HepG2 (cell line): ENCODE data around the gene TF. TPM values are rescaled to one million over a fixed set of nuclear protein-coding genes. Genes with fewer than 3 reads are reported as not detected.
A peak's percentile ranks its signal among the peaks of the same experiment; 100 is the strongest.

Experiments used
- BCL3 ChIP-seq: sonication (generic); formaldehyde crosslinking; IDR thresholded peaks from 2 replicates; pipeline ENCODE4 v1.5.1; 2020; ENCODE audit warnings: mild to moderate bottlenecking, missing genetic modification reagents, moderate library complexity
- CENPX ChIP-seq: sonication (generic); formaldehyde crosslinking; IDR thresholded peaks from 2 replicates; pipeline ENCODE4 v1.9.0; 2021; ENCODE audit warnings: mild to moderate bottlenecking, missing genetic modification reagents, moderate library complexity
- CERS6 ChIP-seq: sonication (generic); formaldehyde crosslinking; IDR thresholded peaks from 2 replicates; pipeline ENCODE4 v1.5.0; 2020; ENCODE audit warnings: missing genetic modification reagents
- GATAD1 ChIP-seq: IDR thresholded peaks from 2 replicates; pipeline ENCODE4 v1.6.1; 2016; ENCODE audit warnings: missing genetic modification reagents, missing compliant biosample characterization
- GTF2F1 ChIP-seq: fragments of 150-350 bp; IDR thresholded peaks from 2 replicates; pipeline ENCODE4 v1.6.1; 2014; ENCODE audit warnings: low read length
- IRF2 ChIP-seq: IDR thresholded peaks from 2 replicates; pipeline ENCODE4 v1.6.1; 2018; ENCODE audit warnings: missing genetic modification reagents, missing compliant biosample characterization
- LCORL ChIP-seq, 2 experiments: fragments of 450-650 bp in 1 of 2; sonication (generic) in 1 of 2; formaldehyde crosslinking in 1 of 2; IDR thresholded peaks; 2 replicates each; pipeline versions ENCODE4 v1.5.0 to v1.6.1; 2017 to 2020; ENCODE audit warnings: antibody characterized with exemption in 1 of 2, missing genetic modification reagents in 1 of 2
- NR2C2 ChIP-seq: sonication (generic); formaldehyde crosslinking; IDR thresholded peaks from 2 replicates; pipeline ENCODE4 v1.4.0; 2020; ENCODE audit warnings: missing genetic modification reagents, mild to moderate bottlenecking, moderate library complexity, borderline replicate concordance
- PITX1 ChIP-seq: sonication (generic); formaldehyde crosslinking; IDR thresholded peaks from 2 replicates; pipeline ENCODE4 v1.5.1; 2020; ENCODE audit warnings: mild to moderate bottlenecking, missing genetic modification reagents
- RFXAP ChIP-seq: sonication (generic); formaldehyde crosslinking; IDR thresholded peaks from 2 replicates; pipeline ENCODE4 v1.4.0; 2020; ENCODE audit warnings: missing genetic modification reagents, borderline replicate concordance
- RXRB ChIP-seq: IDR thresholded peaks from 2 replicates; pipeline ENCODE4 v1.6.1; 2016; ENCODE audit warnings: borderline replicate concordance, missing genetic modification reagents, missing compliant biosample characterization
- SP4 ChIP-seq: sonication (generic); formaldehyde crosslinking; IDR thresholded peaks from 2 replicates; pipeline ENCODE4 v1.8.1; 2023; ENCODE audit warnings: mild to moderate bottlenecking, missing genetic modification reagents
- ZBTB39 ChIP-seq: sonication (generic); formaldehyde crosslinking; IDR thresholded peaks from 2 replicates; pipeline ENCODE4 v1.5.0; 2020; ENCODE audit warnings: missing genetic modification reagents
- ZBTB42 ChIP-seq: sonication (generic); formaldehyde crosslinking; IDR thresholded peaks from 2 replicates; pipeline ENCODE4 v1.5.0; 2020; ENCODE audit warnings: mild to moderate bottlenecking, missing genetic modification reagents
- ZFP37 ChIP-seq: sonication (generic); formaldehyde crosslinking; IDR thresholded peaks from 2 replicates; pipeline ENCODE4 v1.4.0; 2020; ENCODE audit warnings: missing genetic modification reagents, borderline replicate concordance
- ZMYM4 ChIP-seq: sonication (generic); formaldehyde crosslinking; IDR thresholded peaks from 2 replicates; pipeline ENCODE4 v1.8.1; 2023; ENCODE audit warnings: mild to moderate bottlenecking, missing genetic modification reagents
- ZNF234 ChIP-seq: sonication (generic); formaldehyde crosslinking; conservative IDR thresholded peaks from 2 replicates; pipeline ENCODE4 v1.5.1; 2020; ENCODE audit warnings: mild to moderate bottlenecking, missing genetic modification reagents
- ZNF263 ChIP-seq: sonication (generic); formaldehyde crosslinking; IDR thresholded peaks from 2 replicates; pipeline ENCODE4 v1.4.0; 2020; ENCODE audit warnings: missing genetic modification reagents
- ZNF362 ChIP-seq: sonication (generic); formaldehyde crosslinking; IDR thresholded peaks from 2 replicates; pipeline ENCODE4 v1.4.0; 2020; ENCODE audit warnings: missing genetic modification reagents, mild to moderate bottlenecking, borderline replicate concordance
- ZNF460 ChIP-seq: sonication (generic); formaldehyde crosslinking; IDR thresholded peaks from 2 replicates; pipeline ENCODE4 v1.5.1; 2020; ENCODE audit warnings: missing genetic modification reagents, mild to moderate bottlenecking, borderline replicate concordance
- ZNF468 ChIP-seq: sonication (generic); formaldehyde crosslinking; IDR thresholded peaks from 2 replicates; pipeline ENCODE4 v1.8.0; 2022; ENCODE audit warnings: mild to moderate bottlenecking, moderate library complexity, missing genetic modification reagents
- ZNF547 ChIP-seq: sonication (generic); formaldehyde crosslinking; IDR thresholded peaks from 2 replicates; pipeline ENCODE4 v1.5.1; 2020; ENCODE audit warnings: mild to moderate bottlenecking, missing genetic modification reagents
- ZNF644 ChIP-seq: IDR thresholded peaks from 2 replicates; pipeline ENCODE4 v1.6.1; 2016; ENCODE audit warnings: low read depth
- ZNF746 ChIP-seq: sonication (generic); formaldehyde crosslinking; IDR thresholded peaks from 2 replicates; pipeline ENCODE4 v1.8.0; 2022; ENCODE audit warnings: mild to moderate bottlenecking, missing genetic modification reagents
- ZNF816 ChIP-seq: sonication (generic); formaldehyde crosslinking; IDR thresholded peaks from 2 replicates; pipeline ENCODE4 v1.8.0; 2022; ENCODE audit warnings: missing genetic modification reagents, mild to moderate bottlenecking, borderline replicate concordance
- polyA plus RNA-seq, 8 experiments: library from polyadenylated mRNA; depleted of rRNA in 3 of 8; stranded (reverse) in 7 of 8; unstranded in 1 of 8; fragments of >200 nt; fragmentation: Illumina TruSeq in 4 of 8; extraction: Trizol in 4 of 8; gene quantifications; 2 replicates each; pipeline versions ENCODE4 v1.2.1 to v1.2.3, GENCODE V29; 2011 to 2016; ENCODE audit warnings: low read depth in 4 of 8, missing spikeins in 1 of 8, mixed read lengths in 1 of 8; ENCODE audit not compliant: insufficient read depth in 1 of 8
- total RNA-seq, 5 experiments: library from RNA; depleted of rRNA; stranded (reverse); fragments of >200 nt; fragmentation: Illumina TruSeq; extraction: Trizol; gene quantifications; 2 replicates each; pipeline ENCODE4 v1.2.3, GENCODE V29; 2016; ENCODE audit warnings: low read depth in 1 of 5

Gene TF
- total and polyA plus RNA-seq, 2 of the 13 experiments (the other 11 are each of a cell fraction or from before 2014, with no cell fraction given), result 10,074 to 11,821 TPM

- TF ChIP-seq ZBTB42 (CRISPR knock-in tag) (0 out of 2 replicates have a peak, but pooled peaks have one; percentile 35), ZNF547 (CRISPR knock-in tag) (0 out of 2 replicates have a peak, but pooled peaks have one; percentile 37), RFXAP (CRISPR knock-in tag) (peak; percentile 93), ZNF460 (CRISPR knock-in tag) (peak; percentile 10; the same call in 1 of the 2 replicates), GATAD1 (peak; percentile 63; the same call in 1 of the 2 replicates), BCL3 (CRISPR knock-in tag) (peak; percentile 55; the same call in 1 of the 2 replicates), RXRB (CRISPR knock-in tag) (peak; percentile 98), ZBTB39 (0 out of 2 replicates have a peak, but pooled peaks have one; percentile 64), CENPX (CRISPR knock-in tag) (no peak), ZNF644 (CRISPR knock-in tag) (peak; percentile 64; the same call in 1 of the 2 replicates), ZNF234 (CRISPR knock-in tag) (no peak), ZNF746 (CRISPR knock-in tag) (peak; percentile 99), ZNF468 (CRISPR knock-in tag) (no peak), IRF2 (CRISPR knock-in tag) (peak; percentile 92), LCORL (IDR thresholded peaks at IDR 0.05) (peak; percentile 51; the same call in 1 of the 2 replicates), LCORL (CRISPR knock-in tag; IDR thresholded peaks at IDR 0.05) (peak; percentile 96), PITX1 (CRISPR knock-in tag) (peak; percentile 93), ZFP37 (CRISPR knock-in tag) (peak; percentile 81; the same call in 1 of the 2 replicates), ZNF362 (CRISPR knock-in tag) (peak; percentile 72; the same call in 1 of the 2 replicates), SP4 (CRISPR knock-in tag) (peak; percentile 51), ZMYM4 (CRISPR knock-in tag) (peak; percentile 81), ZNF263 (CRISPR knock-in tag) (0 out of 2 replicates have a peak, but pooled peaks have one; percentile 52), NR2C2 (CRISPR knock-in tag) (peak; percentile 71; the same call in 1 of the 2 replicates), GTF2F1 (no peak), CERS6 (no peak), ZNF816 (CRISPR knock-in tag) (peak; percentile 84; the same call in 1 of the 2 replicates)
Observed at GRCh38 chr3:133742351-133743091, 3.7 kb upstream of the TF start (continued).
